HG03097 (cell line): ENCODE measurements around the gene TMEFF2.

ENCODE experiments used
- ATAC-seq: cut with Tn5 transposase; IDR thresholded peaks from one replicate; pipeline ENCODE4 v1.9.1; 2021; ENCODE audit not compliant: unreplicated experiment, low FRiP score

TMEFF2 gene

GRCh38 chr2:192072261-192072660, 122.5 kb downstream of the TMEFF2 start:
- no peak for ATAC-seq

DNA sequence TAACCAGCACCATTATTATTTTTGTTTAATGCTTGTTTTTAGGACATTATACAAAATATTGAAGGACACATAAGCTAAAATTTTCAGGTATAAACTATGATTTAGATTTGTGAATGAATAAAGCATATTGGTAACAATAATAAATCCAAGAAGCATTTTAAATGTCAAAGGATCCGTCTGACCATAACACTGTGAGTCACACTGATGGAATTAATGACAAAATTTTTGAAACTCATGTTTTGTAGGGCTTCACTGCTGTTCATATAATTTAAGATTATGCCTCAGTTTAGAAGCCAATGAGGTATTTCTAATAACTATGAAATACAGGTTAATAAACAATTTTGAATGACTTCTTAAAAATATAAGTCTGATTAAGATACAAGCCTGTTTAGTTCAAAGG, 124.6 kb downstream of the TMEFF2 start:
- ATAC-seq = no peak

DNA sequence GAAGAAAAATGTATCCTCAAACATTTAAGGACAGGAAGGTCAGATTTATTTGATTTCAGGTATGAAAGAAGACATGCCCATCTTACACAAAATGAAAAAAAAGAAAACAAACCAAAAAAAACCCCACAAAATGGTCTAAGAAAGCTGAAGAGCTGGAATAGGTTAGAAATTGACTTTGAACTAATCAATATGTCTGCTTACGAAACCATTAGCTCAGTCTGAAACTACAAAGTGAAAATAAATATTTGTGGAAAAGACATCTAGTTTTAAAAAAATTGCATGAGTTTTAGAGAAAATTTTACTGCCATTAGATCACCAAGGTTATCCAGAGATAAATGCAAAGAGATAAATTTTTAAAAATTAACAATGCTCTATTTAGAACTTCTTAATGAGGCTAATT, 125.3 kb downstream of the TMEFF2 start:
- no peak for ATAC-seq

GRCh38 chr2:192068966-192069365, 125.8 kb downstream of the TMEFF2 start:
- no peak for ATAC-seq

DNA sequence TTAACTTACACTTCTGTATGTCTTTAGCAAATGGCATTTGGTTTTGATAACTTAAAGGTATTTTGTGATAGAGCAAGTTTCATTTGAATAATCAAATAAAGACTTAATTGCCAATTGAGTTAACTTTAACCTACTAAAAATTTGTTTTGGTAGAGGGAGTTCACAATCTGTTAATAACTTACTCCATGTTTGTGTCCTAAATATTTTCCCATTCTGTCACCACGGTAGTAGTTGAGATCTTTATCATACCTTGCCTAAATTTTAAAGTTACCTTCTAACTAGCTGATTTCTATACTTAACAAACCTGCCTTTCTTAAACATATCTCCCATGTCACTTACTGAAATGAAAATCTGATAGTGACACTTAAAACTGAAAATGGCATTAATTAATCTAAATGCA, 127.1 kb downstream of the TMEFF2 start:
- ATAC-seq = no peak

DNA sequence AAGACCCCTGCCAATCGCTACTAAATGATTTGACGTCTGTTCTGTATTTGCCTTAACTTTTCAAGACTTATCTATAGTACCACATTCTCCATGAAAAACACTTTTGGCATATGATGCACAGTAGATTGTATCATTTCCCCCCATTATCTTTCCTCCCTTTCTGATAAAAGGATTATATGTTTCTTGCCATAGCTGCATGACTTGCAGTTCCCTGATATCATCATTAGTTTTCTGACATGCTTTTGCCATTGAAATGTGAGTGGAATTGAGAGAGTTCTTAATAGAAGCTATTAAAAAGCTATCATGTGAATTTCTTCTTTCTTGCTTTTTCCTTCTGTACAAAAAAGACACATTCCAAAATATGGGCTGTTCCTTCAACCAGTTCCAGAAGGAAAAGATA, 130.3 kb downstream of the TMEFF2 start:
- no peak for ATAC-seq

DNA sequence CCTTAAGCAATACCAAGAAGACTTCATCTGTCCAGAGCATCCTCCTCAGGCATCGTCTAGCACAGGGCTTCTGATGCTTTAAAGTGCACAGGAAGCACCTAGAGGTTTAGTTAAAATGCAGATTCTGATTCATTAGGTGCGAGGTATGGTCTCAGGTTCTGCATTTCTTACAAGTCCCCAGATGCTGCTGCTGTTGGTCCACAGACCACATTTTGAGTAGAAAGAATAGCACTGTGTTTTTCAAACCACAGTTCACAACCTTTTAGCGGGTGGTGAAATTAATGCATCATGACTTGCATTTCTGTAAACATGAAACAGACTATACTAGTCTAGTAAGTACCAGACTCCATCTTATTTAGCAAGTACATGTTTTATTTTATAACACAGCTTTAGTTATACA, 134.6 kb downstream of the TMEFF2 start:
- no peak for ATAC-seq

- ATAC-seq = no peak
These were observed 135.5 kb downstream of the TMEFF2 start for GRCh38 chr2:192059266-192059665.

- ATAC-seq = no peak
These were observed 140.8 kb downstream of the TMEFF2 start for GRCh38 chr2:192053921-192054320.

DNA sequence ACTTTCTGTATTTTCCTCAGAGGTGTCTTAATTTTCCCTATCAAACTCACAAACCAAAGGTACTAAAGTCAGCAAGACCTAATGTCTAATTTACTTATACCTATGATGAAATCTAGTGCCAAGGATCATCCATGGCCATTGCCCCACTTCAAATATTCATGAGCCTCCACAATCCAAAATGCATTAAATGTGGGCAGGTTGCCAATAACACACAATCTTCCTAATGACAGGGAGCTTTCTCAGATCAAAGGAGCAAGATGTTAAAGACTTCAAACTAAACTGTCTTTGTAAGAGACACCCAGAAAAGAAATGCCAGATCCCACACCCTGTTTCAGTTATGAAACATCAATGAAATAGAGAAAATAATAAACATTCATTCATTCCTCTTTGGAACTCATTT, 143.2 kb downstream of the TMEFF2 start:
- no peak for ATAC-seq

GRCh38 chr2:192049362-192049761, 145.4 kb downstream of the TMEFF2 start:
- ATAC-seq = no peak

DNA sequence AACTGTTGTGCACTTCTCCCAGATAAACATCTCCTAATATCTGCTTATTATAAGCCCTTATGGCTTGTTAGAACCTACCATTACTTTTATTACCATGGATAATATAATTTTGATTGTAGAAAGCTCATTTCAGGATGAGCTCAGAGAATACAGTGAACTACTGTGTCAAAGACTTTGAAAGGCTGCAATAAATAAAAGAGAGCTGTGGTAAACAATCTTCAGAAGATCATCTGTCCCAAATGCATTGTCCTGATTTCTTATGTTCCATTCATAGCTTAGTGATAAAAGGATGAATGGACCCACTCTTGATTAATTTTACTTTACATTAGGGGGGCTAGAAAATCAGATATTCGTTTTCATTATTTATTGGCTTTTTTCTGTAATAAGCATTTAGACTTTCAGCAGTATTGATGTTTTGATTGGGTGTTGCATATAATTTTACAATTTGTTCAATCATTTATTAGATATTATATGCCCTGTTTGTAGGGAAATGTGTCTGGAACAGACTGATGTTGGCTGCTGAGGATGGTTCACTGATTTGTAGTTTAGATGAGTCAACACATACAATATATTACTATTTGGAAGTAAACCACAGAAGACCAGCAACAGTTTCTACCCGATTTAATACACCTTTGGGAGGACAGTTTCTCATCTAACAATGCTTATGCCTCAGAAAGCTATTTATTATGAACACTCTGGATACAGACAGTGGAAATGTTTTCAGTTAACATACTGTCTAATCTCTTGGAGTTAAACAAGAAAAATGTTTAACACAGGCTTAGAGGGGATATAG, 147.2 kb downstream of the TMEFF2 start:
- no peak for ATAC-seq

GRCh38 chr2:192044496-192044895, 150.2 kb downstream of the TMEFF2 start:
- no peak for ATAC-seq

- no peak for ATAC-seq
These were observed 151.4 kb downstream of the TMEFF2 start for GRCh38 chr2:192043216-192043870.

GRCh38 chr2:192042126-192042525, 152.6 kb downstream of the TMEFF2 start:
- ATAC-seq = no peak

GRCh38 chr2:192038110-192038509, 156.6 kb downstream of the TMEFF2 start:
- ATAC-seq = no peak

DNA sequence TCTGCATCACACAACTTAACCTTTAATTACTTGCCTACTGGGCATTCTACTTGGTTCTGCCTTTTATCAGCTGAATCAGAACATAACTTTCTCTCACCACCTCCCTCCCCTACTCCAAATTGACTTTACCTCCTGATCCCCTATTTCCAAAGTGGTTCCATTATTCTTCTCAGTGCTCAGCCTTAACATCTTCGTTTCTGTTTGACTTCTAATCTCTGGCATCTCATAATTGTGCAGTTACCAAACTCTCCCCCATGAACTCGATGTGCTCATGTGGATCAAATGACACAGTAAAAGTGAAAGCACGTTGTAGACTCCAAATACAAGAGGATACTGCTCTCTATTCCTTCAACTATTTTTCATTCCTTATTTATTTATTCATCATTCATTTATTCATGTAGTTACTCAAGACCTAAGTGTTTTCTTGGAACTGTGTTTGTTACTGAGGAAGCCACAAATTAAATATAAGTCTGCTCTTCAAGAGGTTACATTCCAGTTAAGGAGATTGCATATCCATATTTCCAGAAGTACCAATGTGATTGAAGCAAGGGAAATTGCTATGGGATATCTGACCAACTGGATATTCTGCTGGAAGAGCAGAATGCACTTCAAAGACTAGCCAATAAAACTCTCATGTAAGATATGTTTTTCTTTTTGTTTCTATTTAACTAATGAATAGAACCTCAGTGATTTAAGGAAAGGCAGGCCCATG, 158.8 kb downstream of the TMEFF2 start:
- ATAC-seq = no peak

DNA sequence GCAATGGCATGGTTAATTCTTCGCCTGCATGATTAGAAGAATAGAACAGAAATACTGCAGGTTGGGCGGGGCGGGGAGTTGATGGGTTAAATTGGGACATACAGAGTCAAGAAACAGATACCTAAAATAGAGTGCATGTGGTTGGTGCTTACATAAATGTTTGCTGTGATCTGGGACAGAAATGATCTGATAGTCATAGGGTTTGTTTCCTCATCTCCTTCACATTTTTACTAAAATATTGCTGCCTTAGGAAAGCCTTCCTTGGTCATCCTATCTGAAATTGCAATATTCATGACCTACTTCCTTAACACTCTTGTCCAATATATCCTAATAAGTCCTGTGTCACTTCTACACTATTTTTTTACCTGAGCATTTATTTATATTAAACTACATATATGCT, 163.9 kb downstream of the TMEFF2 start:
- ATAC-seq = no peak

DNA sequence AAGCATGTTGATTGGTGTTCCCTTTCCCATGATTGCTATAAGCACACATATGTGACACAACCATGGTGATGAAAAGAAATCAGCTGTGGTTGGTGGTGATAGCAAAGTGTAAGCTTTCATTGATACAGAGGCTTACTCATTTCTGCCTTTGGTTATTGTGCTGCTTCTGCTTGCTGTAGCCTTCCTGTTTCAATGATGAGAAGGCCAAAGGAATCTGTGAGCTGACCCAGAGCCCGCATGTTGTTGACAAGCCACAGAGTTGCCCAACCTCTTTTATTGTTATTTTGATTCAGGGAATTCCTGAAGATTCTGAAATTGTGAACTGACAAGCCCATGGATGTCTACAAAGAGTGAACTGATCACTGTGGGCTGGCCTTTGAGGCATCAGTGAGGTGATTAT, 164.4 kb downstream of the TMEFF2 start:
- no peak for ATAC-seq

DNA sequence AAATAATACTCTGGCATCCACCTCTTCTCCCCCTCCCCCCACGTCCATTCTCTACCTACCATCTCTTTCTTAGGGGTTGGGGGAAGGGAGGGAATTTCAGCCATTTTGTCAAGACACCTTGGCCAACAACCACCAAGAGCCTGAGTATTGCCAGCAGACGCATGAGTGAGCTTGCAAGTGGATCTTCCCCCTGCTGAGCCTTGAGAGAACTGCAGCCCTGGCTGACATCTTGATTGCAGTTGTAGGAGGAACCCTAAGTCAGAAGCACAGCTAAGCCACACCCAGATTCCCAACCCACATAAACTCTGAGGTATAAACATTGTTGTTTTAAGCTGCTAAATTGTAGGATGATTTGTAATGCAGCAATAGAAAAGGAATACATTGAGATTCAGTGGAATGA, 165.6 kb downstream of the TMEFF2 start:
- ATAC-seq = no peak

DNA sequence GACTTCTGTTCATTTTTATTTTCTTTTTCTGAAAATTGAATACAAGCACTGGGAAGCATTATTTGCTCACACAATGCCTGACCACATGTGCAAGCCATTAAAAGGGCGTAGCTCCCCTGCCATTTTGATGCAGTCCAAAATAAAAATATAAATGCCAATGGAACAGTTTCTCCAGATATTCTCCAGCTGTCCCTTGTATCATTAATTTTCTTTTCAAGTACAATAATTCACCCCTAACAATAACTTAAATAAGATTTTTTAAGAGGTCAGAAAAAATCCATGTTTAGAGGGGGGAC, 168.0 kb downstream of the TMEFF2 start:
- no peak for ATAC-seq
